Body of pancreas (tissue), 4 donors: ENCODE data around the gene SUSD5. TPM values are rescaled to one million over a fixed set of nuclear protein-coding genes. Genes with fewer than 3 reads are reported as not detected.

ENCODE experiments used
- ATAC-seq: fragments of 150-250 bp; one replicate; pipeline ENCODE4 v1.9.1; 2016
- DNase-seq, 4 donors: peaks; one replicate each; pipeline ENCODE4 v3.0.0-alpha.2; 2019
- H3K27ac ChIP-seq, 4 donors: fragments of 200-600 bp; sonication (generic); 1 replicate in 3 of 4; 2 replicates in 1 of 4; pipeline versions ENCODE4 v1.5.1 to v1.6.1; 2016 to 2019; ENCODE audit warnings: mild to moderate bottlenecking in 1 of 4, mixed read lengths in 1 of 4, moderate library complexity in 1 of 4
- H3K27me3 ChIP-seq, 2 donors: fragments of 200-600 bp; sonication (generic); one replicate each; pipeline ENCODE4 v1.6.0; 2016; ENCODE audit warnings: mild to moderate bottlenecking in 1 of 2
- H3K36me3 ChIP-seq, 2 donors: fragments of 200-600 bp; sonication (generic); replicated peaks in 1 of 2; 2 replicates each; pipeline ENCODE4 v1.5.1; 2016; ENCODE audit warnings: low read depth in 2 of 2; ENCODE audit not compliant: insufficient read depth in 1 of 2
- H3K4me1 ChIP-seq: fragments of 200-600 bp; sonication (generic); one replicate; pipeline ENCODE4 v1.6.0; 2016
- H3K4me3 ChIP-seq, 2 donors: fragments of 200-600 bp; sonication (generic); 1 replicate in 1 of 2; 2 replicates in 1 of 2; pipeline ENCODE4 v1.5.1; 2016 to 2019
- H3K9me3 ChIP-seq, 3 donors: fragments of 200-600 bp; sonication (generic); 1 replicate in 2 of 3; 2 replicates in 1 of 3; pipeline ENCODE4 v1.5.1; 2016
- CTCF ChIP-seq, 7 experiments: fragments of 450-650 bp in 4 of 7; fragments of 200-600 bp in 3 of 7; sonication (generic) in 3 of 7; IDR thresholded peaks; one replicate each; pipeline ENCODE4 v1.5.1; 2016 to 2019; ENCODE audit warnings: antibody characterized with exemption in 7 of 7
- POLR2A ChIP-seq, 3 donors: fragments of 450-650 bp; IDR thresholded peaks; one replicate each; pipeline ENCODE4 v1.6.1; 2016; ENCODE audit warnings: antibody characterized with exemption in 3 of 3, mild to moderate bottlenecking in 2 of 3
- WGBS, 2 donors: methylation state at CpG; one replicate each; pipeline ENCODE4 v1.1.5; 2017; 5-methylcytosine and 5-hydroxymethylcytosine counted together
- intact Hi-C: fragments of 100-400 bp; cut with DNase I; formaldehyde crosslinking; loops from one replicate; pipeline ENCODE4 v1.15.1; 2023
- small RNA-seq: library from RNA; depleted of rRNA; stranded (forward); fragments of <200 nt; gene quantifications from one replicate; pipeline ENCODE3, GENCODE V24; 2016
- total RNA-seq, 2 donors: library from RNA; depleted of rRNA; stranded (reverse); fragments of >200 nt; gene quantifications; one replicate each; pipeline ENCODE4 v1.1.0, GENCODE V29; 2016

SUSD5 gene
- total RNA-seq, 2 donors from 2014 or later: 1.8 TPM; not detected in 1

DNA sequence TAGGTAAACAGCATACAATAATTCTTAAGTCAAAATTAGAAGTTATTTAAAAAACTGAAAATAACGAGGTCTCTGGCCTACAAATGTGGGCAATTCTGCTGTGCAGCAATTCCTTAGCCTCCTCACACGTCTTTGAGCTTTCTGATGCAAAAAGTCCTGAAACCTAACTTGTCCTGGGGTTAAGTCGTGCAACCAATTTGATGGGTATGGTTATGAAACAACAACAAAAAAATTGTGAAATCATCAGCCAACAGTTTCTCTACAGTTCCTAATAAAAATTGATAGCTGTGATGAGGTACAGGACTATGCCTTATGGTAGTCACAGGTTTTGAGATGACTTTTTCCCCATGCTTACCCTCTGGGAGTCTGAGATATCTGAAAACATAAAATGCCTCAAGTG lies 115.1 kb downstream of the SUSD5 start:
- no peak for TF ChIP-seq POLR2A (IDR thresholded peaks at IDR 0.05)
- TF ChIP-seq CTCF (IDR thresholded peaks at IDR 0.05): no peak
- Histone ChIP-seq H3K4me3 (no peak overlapping the region), H3K9me3 (no peaks in the 10 kb centered on the region), H3K36me3 (no peaks in the 10 kb centered on the region), H3K27me3 (no peaks in the 10 kb centered on the region), H3K27ac (no peak overlapping the region), H3K4me1 (no peaks in the 10 kb centered on the region)
- WGBS, 2 donors: 69 to 71% methylated on average over 3 of the region's 3 CpGs
- intact Hi-C loops: no loop called here
- DNase-seq: no peak
- ATAC-seq: no peak

GRCh38 chr3:33103034-33103433 lies 115.6 kb downstream of the SUSD5 start:
- intact Hi-C loops: no loop called here
- 92 to 97% methylated on average over 2 to 3 of the region's 3 CpGs for WGBS, 2 donors
- no peak for DNase-seq

GRCh38 chr3:33100229-33100628 lies 118.4 kb downstream of the SUSD5 start:
- H3K9me3 ChIP-seq: no peaks in the 10 kb centered on the region
- no peaks in the 10 kb centered on the region for H3K36me3 ChIP-seq
- TF ChIP-seq POLR2A (IDR thresholded peaks at IDR 0.05): no peak
- no peak for TF ChIP-seq CTCF (IDR thresholded peaks at IDR 0.05)
- WGBS, 2 donors: 47 to 53% methylated on average over 2 of the region's 2 CpGs
- H3K4me1 ChIP-seq: peaks cover 17% of the 10 kb centered on the region
- DNase-seq (no peak), ATAC-seq (no peak)
- H3K27ac ChIP-seq: no peak overlapping the region
- intact Hi-C loops: no loop called here
- H3K4me3 ChIP-seq: no peak overlapping the region
- no peaks in the 10 kb centered on the region for H3K27me3 ChIP-seq

More at GRCh38 chr3:33103034-33103433, 115.6 kb downstream of the SUSD5 start:
- TF ChIP-seq POLR2A (IDR thresholded peaks at IDR 0.05) (no peak), CTCF (IDR thresholded peaks at IDR 0.05) (no peak)
- Histone ChIP-seq H3K27me3 (no peaks in the 10 kb centered on the region), H3K9me3 (no peaks in the 10 kb centered on the region), H3K4me3 (no peak overlapping the region), H3K27ac (no peak overlapping the region), H3K4me1 (peaks cover under 1% of the 10 kb centered on the region), H3K36me3 (no peaks in the 10 kb centered on the region)
- ATAC-seq: no peak

Small RNA genes within 50 kb of the gene (small RNA-seq; reads per million reads assigned to genes)
- gene AC123900.1 (not detected), gene RN7SL296P (not detected)

Other genes with a start within 250 kb of the SUSD5 start
- gene GLB1, start 121.7 kb downstream of the SUSD5 start, total RNA-seq: 100 to 1,000 TPM in 1 of 2 donors, 10 to 100 TPM in 1; 20.5 to 108 TPM
- 1 to 10 TPM; 4.9 to 6.9 TPM for gene TMPPE, start 121.7 kb downstream of the SUSD5 start, total RNA-seq
- gene CRTAP, start 104.8 kb downstream of the SUSD5 start, total RNA-seq: 100 to 1,000 TPM in 1 of 2 donors, 10 to 100 TPM in 1; 30.0 to 101 TPM
- gene FBXL2, start 58.6 kb upstream of the SUSD5 start, total RNA-seq: 1 to 10 TPM; 5.3 to 6.7 TPM
- gene UBP1, start 221.6 kb upstream of the SUSD5 start, total RNA-seq: 100 to 1,000 TPM in 1 of 2 donors, 10 to 100 TPM in 1; 41.5 to 121 TPM